Ovary (tissue), 3 donors: Measurements from ENCODE around the gene GNGT1.

ENCODE experiments used
- CTCF ChIP-seq, 3 donors: fragments of 450-650 bp in 2 of 3; fragments of 200-600 bp in 1 of 3; IDR thresholded peaks; one replicate each; pipeline versions ENCODE4 v1.5.1 to v1.8.0; 2016 to 2022; ENCODE audit warnings: antibody characterized with exemption in 3 of 3, mild to moderate bottlenecking in 1 of 3
- EP300 ChIP-seq: sonication (generic); formaldehyde crosslinking; IDR thresholded peaks from one replicate; pipeline ENCODE4 v1.6.1; 2017; ENCODE audit warnings: antibody characterized with exemption
- POLR2A ChIP-seq: fragments of 450-650 bp; IDR thresholded peaks from one replicate; pipeline ENCODE4 v1.6.1; 2017; ENCODE audit warnings: antibody characterized with exemption, mild to moderate bottlenecking, moderate library complexity
- donor health status: DM: no; HTN: no; CAD: no.

- TF ChIP-seq CTCF (IDR thresholded peaks at IDR 0.05): no peak
- no peak for TF ChIP-seq POLR2A
- no peak for TF ChIP-seq EP300
These were observed 42.5 kb downstream of the GNGT1 start for GRCh38 chr7:93948873-93949272.
